GM12878 (cell line): ENCODE results near the gene ARHGAP27. TPM values are rescaled to one million over a fixed set of nuclear protein-coding genes. Genes with fewer than 3 reads are reported as not detected.
A peak's percentile ranks its signal among the peaks of the same experiment; 100 is the strongest.

Experiments used
- HCFC1 ChIP-seq: fragments of 150-350 bp; IDR thresholded peaks from 2 replicates; pipeline ENCODE4 v1.6.1; 2014; ENCODE audit warnings: low read length
- PML ChIP-seq: IDR thresholded peaks from 2 replicates; pipeline ENCODE4 v1.6.1; 2012; ENCODE audit warnings: low read length, inconsistent platforms
- RUNX3 ChIP-seq: IDR thresholded peaks from 2 replicates; pipeline ENCODE4 v1.6.1; 2012; ENCODE audit warnings: low read length, inconsistent platforms
- SUPT20H ChIP-seq: IDR thresholded peaks from 2 replicates; pipeline ENCODE4 v1.6.1; 2011; ENCODE audit warnings: low read depth, mild to moderate bottlenecking, low read length, moderate library complexity, borderline replicate concordance; ENCODE audit not compliant: control insufficient read depth
- TBL1XR1 ChIP-seq: IDR thresholded peaks from 2 replicates; pipeline ENCODE4 v1.6.1; 2012; ENCODE audit warnings: low read depth, low read length, improper control_type of control experiment
- polyA plus RNA-seq, 11 experiments: library from polyadenylated mRNA; depleted of rRNA in 4 of 11; unstranded in 6 of 11; stranded (reverse) in 5 of 11; fragments of >200 nt; fragmentation: Nextera tagmentation in 4 of 11; fragmentation: Illumina TruSeq in 1 of 11; extraction: Ambion mirVana in 4 of 11; extraction: Trizol in 1 of 11; gene quantifications; 1 replicate in 1 of 11; 2 replicates in 10 of 11; pipeline versions ENCODE4 v1.2.1 to v1.2.3, GENCODE V29; 2011 to 2016; ENCODE audit warnings: inconsistent platforms in 2 of 11, missing spikeins in 2 of 11, low read depth in 1 of 11
- total RNA-seq, 4 experiments: library from RNA; depleted of rRNA in 3 of 4; stranded (reverse); fragments of >200 nt in 3 of 4; fragmentation: Illumina TruSeq in 1 of 4; extraction: Trizol in 1 of 4; gene quantifications; 2 replicates each; pipeline versions ENCODE4 v1.2.1 to v1.2.3, GENCODE V29; 2013 to 2021
- TF ChIP-seq, protein P1 (sequence below): fragments of 450-650 bp; formaldehyde crosslinking; IDR thresholded peaks from 2 replicates; pipeline ENCODE4 v1.5.0; 2022; ENCODE audit warnings: mild to moderate bottlenecking, missing genetic modification characterization
- TF ChIP-seq, protein P2 (sequence below): fragments of 450-650 bp; IDR thresholded peaks from 2 replicates; pipeline ENCODE4 v1.6.1; 2016; ENCODE audit warnings: mild to moderate bottlenecking, moderate library complexity, borderline replicate concordance
- TF ChIP-seq, protein P3 (sequence below): fragments of 450-650 bp; IDR thresholded peaks from 2 replicates; pipeline ENCODE4 v1.6.1; 2016; ENCODE audit warnings: mild to moderate bottlenecking
- TF ChIP-seq, protein P4 (sequence below): IDR thresholded peaks from 2 replicates; pipeline ENCODE4 v1.6.1; 2012; ENCODE audit warnings: low read depth, low read length, improper control_type of control experiment
- TF ChIP-seq, protein P5 (sequence below): fragments of 450-650 bp; formaldehyde crosslinking; IDR thresholded peaks from 2 replicates; pipeline ENCODE4 v1.4.0; 2020; ENCODE audit warnings: mild to moderate bottlenecking, moderate library complexity

ARHGAP27 gene
- total and polyA plus RNA-seq, 10 of the 15 experiments (the other 5 are each of a cell fraction or from before 2014, with no cell fraction given) = 0.64 to 45.7 (median 17.7) TPM

DNA sequence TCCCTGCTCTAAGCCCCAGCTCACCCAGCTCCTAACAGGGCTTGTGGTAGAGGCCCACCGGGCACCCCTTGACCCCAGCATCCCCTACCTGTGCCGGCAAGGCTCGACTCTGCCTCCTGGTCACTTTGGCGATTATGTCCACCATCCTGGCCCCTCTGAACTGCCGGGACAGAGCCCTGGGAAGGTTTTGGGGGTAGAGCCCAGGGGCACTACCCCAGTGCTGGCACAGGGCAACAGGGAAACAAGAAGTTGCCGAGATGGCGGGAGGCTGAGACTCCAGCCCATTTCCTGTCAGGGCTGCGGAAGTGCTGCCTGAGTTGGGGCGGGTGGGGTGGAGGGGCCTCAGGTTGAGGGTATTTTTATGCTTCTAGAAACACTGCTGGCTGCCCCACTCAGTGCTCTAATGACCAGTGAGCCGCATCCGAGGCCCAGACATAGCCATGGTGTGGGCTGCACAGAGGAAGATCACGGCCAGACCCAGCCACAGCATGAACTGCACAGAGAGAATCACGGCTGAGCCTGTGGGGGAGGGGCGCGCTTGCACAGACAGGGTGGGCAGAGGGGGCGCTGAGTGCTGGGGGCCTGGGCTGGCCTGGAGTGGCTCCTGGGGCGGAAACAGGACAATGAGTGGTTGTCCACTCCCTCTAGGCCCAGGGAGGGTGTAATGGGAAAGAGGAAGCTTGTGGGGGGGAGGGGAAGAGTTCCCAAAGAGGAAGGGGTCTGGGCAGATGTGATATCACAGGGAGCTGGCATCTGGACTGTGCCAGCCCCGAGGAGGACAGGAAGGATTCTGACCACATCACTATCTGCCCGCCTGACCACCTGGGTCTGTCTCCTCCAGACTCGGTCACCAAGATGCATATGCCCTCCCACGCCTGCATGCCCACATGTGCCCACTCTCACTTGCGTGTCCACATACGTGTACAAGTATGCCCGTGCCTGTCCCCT, 22.3 kb downstream of the ARHGAP27 start (continued):
- TF ChIP-seq, protein P1, sequence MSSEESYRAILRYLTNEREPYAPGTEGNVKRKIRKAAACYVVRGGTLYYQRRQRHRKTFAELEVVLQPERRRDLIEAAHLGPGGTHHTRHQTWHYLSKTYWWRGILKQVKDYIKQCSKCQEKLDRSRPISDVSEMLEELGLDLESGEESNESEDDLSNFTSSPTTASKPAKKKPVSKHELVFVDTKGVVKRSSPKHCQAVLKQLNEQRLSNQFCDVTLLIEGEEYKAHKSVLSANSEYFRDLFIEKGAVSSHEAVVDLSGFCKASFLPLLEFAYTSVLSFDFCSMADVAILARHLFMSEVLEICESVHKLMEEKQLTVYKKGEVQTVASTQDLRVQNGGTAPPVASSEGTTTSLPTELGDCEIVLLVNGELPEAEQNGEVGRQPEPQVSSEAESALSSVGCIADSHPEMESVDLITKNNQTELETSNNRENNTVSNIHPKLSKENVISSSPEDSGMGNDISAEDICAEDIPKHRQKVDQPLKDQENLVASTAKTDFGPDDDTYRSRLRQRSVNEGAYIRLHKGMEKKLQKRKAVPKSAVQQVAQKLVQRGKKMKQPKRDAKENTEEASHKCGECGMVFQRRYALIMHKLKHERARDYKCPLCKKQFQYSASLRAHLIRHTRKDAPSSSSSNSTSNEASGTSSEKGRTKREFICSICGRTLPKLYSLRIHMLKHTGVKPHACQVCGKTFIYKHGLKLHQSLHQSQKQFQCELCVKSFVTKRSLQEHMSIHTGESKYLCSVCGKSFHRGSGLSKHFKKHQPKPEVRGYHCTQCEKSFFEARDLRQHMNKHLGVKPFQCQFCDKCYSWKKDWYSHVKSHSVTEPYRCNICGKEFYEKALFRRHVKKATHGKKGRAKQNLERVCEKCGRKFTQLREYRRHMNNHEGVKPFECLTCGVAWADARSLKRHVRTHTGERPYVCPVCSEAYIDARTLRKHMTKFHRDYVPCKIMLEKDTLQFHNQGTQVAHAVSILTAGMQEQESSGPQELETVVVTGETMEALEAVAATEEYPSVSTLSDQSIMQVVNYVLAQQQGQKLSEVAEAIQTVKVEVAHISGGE (CRISPR knock-in tag) = no peak
- TF ChIP-seq PML (no peak), RUNX3 (no peak; the same call in 1 of the 2 replicates), HCFC1 (no peak), TBL1XR1 (no peak), SUPT20H (no peak)
- TF ChIP-seq, protein P2, sequence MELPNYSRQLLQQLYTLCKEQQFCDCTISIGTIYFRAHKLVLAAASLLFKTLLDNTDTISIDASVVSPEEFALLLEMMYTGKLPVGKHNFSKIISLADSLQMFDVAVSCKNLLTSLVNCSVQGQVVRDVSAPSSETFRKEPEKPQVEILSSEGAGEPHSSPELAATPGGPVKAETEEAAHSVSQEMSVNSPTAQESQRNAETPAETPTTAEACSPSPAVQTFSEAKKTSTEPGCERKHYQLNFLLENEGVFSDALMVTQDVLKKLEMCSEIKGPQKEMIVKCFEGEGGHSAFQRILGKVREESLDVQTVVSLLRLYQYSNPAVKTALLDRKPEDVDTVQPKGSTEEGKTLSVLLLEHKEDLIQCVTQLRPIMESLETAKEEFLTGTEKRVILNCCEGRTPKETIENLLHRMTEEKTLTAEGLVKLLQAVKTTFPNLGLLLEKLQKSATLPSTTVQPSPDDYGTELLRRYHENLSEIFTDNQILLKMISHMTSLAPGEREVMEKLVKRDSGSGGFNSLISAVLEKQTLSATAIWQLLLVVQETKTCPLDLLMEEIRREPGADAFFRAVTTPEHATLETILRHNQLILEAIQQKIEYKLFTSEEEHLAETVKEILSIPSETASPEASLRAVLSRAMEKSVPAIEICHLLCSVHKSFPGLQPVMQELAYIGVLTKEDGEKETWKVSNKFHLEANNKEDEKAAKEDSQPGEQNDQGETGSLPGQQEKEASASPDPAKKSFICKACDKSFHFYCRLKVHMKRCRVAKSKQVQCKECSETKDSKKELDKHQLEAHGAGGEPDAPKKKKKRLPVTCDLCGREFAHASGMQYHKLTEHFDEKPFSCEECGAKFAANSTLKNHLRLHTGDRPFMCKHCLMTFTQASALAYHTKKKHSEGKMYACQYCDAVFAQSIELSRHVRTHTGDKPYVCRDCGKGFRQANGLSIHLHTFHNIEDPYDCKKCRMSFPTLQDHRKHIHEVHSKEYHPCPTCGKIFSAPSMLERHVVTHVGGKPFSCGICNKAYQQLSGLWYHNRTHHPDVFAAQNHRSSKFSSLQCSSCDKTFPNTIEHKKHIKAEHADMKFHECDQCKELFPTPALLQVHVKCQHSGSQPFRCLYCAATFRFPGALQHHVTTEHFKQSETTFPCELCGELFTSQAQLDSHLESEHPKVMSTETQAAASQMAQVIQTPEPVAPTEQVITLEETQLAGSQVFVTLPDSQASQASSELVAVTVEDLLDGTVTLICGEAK = peak; percentile 48; the same call in 1 of the 2 replicates
- TF ChIP-seq, protein P3, sequence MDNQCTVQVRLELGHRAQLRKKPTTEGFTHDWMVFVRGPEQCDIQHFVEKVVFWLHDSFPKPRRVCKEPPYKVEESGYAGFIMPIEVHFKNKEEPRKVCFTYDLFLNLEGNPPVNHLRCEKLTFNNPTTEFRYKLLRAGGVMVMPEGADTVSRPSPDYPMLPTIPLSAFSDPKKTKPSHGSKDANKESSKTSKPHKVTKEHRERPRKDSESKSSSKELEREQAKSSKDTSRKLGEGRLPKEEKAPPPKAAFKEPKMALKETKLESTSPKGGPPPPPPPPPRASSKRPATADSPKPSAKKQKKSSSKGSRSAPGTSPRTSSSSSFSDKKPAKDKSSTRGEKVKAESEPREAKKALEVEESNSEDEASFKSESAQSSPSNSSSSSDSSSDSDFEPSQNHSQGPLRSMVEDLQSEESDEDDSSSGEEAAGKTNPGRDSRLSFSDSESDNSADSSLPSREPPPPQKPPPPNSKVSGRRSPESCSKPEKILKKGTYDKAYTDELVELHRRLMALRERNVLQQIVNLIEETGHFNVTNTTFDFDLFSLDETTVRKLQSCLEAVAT = no peak
- TF ChIP-seq, protein P4, sequence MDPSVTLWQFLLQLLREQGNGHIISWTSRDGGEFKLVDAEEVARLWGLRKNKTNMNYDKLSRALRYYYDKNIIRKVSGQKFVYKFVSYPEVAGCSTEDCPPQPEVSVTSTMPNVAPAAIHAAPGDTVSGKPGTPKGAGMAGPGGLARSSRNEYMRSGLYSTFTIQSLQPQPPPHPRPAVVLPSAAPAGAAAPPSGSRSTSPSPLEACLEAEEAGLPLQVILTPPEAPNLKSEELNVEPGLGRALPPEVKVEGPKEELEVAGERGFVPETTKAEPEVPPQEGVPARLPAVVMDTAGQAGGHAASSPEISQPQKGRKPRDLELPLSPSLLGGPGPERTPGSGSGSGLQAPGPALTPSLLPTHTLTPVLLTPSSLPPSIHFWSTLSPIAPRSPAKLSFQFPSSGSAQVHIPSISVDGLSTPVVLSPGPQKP = no peak
- TF ChIP-seq, protein P5, sequence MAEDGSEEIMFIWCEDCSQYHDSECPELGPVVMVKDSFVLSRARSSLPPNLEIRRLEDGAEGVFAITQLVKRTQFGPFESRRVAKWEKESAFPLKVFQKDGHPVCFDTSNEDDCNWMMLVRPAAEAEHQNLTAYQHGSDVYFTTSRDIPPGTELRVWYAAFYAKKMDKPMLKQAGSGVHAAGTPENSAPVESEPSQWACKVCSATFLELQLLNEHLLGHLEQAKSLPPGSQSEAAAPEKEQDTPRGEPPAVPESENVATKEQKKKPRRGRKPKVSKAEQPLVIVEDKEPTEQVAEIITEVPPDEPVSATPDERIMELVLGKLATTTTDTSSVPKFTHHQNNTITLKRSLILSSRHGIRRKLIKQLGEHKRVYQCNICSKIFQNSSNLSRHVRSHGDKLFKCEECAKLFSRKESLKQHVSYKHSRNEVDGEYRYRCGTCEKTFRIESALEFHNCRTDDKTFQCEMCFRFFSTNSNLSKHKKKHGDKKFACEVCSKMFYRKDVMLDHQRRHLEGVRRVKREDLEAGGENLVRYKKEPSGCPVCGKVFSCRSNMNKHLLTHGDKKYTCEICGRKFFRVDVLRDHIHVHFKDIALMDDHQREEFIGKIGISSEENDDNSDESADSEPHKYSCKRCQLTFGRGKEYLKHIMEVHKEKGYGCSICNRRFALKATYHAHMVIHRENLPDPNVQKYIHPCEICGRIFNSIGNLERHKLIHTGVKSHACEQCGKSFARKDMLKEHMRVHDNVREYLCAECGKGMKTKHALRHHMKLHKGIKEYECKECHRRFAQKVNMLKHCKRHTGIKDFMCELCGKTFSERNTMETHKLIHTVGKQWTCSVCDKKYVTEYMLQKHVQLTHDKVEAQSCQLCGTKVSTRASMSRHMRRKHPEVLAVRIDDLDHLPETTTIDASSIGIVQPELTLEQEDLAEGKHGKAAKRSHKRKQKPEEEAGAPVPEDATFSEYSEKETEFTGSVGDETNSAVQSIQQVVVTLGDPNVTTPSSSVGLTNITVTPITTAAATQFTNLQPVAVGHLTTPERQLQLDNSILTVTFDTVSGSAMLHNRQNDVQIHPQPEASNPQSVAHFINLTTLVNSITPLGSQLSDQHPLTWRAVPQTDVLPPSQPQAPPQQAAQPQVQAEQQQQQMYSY (CRISPR knock-in tag) = no peak
